Mesenteric fat pad (tissue), 1 donor: Measurements from ENCODE around the gene KIAA0319L. TPM values are rescaled to one million over a fixed set of nuclear protein-coding genes. Genes with fewer than 3 reads are reported as not detected.
"Not testable (repeated sequence)": the region's sequence is repeated elsewhere in the genome, so short reads cannot be mapped to it uniquely, and the experiment has no call there.

Experiments
- DNase-seq: peaks from one replicate; pipeline ENCODE4 v3.0.0-alpha.2; 2020; ENCODE audit warnings: low spot score
- total RNA-seq: library from RNA; stranded (reverse); fragmentation: NEBNext Ultra II Directional; extraction: Animal tissue kit (Norgen Biotek cat#: 25700); gene quantifications from one replicate; pipeline ENCODE4 v1.2.1, GENCODE V29; 2021
- donor health status: DM: yes; HTN: yes; CAD: no.

KIAA0319L gene
- total RNA-seq, 1 donor from 2014 or later, result 48.5 TPM

DNA sequence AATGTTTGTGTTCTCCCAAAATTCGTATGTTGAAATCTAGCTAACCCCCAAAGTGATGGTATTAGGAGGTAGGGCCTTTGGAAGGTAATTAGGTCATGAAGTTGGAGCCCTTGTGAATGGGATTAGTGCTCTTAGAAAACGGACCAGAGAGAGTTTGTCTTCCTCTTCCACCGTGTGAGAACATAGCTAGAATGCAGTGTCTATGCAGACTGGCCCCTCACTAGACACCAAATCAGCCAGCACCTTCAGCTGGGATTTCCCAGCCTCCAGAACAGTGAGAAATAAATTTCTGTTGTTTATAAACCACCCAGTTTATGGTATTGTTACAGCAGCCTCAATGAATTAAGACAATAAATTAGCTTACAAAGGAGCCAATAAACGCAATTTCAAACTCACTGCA, 58.0 kb downstream of the KIAA0319L start:
- DNase-seq, result no peak

DNA sequence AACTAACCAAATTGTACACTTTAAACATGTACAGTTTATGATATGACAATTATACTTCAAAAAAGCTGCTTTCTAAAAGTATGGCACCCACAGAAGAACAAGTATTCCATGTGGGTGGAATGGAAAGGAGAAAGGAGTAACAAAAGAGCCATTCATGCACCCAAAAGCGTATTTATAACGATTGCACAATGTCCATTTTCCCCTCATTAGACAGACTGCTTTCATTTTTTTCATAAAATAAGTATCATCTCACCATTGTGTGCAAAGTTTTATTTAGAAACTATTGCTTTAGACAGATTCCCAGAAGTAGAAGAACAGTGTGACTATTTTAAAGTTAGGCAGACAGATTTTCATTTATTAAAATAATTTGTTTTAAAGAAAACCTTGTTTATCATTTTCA, 59.6 kb downstream of the KIAA0319L start:
- no peak for DNase-seq

GRCh38 chr1:35490250-35490649, 67.0 kb downstream of the KIAA0319L start:
- no peak for DNase-seq

DNA sequence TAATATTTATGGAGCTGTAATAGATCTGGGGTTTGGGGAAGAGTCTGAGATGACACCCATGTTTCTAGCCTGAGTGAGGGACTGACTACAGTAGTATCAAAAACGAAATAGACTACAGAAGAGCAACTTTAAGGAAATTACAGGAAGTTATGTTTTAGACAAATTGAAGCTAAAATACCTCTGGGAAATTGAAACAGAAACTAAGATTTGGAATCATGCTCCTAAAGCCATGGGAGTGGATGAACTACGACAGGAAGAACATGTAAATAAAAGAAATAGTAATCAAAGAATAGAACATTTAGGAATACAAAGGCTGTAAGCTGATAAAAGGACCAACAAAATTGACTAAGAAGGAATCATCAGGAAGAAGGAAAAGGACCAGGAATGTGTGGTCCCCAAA, 68.9 kb downstream of the KIAA0319L start:
- no peak for DNase-seq

GRCh38 chr1:35486858-35487408, 70.3 kb downstream of the KIAA0319L start:
- DNase-seq, result no peak

DNA sequence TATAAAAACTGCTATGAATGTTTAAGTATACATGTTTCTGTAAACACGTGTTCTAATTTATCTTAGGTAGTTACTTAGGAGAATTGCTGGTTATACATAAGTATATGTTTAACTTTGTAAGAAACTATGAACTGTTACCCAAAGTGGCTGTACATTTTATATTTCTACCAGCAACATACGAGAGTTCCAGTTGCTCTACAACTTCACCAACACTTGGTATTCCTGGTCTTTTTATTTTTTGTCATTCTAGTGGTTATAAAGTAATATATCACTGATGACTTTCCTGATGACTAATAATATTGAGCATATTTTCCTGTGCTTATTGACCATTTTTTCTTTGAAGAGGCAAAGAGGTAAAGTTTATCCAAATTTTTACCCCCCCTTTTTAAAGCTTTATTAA, 76.0 kb downstream of the KIAA0319L start:
- DNase-seq, result no peak

DNA sequence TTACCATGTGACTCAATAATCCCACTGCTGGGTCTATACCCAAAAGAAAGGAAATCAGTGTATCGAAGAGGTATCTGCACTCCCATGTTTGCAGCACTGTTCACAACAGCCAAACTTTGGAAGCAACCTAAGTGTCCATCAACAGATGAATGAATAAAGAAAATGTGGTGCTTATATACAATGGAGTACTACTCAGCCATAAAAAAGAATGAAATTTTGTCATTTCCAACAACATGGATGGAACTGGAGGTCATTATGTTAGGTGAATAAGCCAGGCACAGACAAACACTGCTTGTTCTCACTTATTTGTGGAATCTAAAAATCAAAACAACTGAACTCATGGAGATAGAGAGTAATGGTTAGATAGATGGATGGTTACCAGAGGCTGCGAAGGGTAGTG, 79.3 kb downstream of the KIAA0319L start:
- no peak for DNase-seq

DNA sequence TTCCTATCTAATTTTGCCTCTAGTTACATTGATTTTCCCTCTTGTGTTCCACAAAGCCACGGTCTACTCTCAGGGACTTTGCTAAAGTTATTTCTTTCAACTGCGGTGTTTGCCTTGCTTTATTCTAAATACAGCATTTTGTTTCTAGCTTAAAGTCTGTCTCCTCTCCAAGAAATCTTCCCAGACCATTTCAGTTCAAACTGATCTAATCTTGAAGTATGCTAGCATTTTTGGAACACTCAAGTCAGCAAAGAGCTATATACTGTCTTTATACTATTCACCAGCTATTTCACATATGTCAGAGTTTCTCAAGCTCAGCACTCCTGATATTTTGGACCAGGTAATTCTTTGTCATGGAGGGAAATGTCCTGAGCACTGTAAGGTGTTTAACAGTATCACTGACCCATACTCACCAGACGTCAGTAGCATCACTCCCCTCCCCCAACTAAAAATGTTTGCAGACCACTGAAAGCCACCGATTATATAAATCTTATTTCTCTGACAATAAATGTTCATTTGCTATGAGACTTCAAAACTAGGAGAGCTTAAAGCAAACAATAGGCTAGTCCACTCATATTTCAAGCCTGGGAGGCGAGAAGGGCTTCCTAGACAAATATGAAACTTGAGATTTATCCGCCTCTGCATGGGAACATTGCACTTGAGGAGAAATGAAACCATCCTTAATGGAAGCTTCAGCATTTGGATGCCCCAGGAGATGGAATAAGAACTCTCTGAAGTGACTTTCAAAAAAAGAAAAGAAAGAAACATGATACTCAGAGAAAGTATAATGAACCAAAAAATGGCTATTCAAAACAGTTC, 81.1 kb downstream of the KIAA0319L start:
- DNase-seq, result no peak

DNA sequence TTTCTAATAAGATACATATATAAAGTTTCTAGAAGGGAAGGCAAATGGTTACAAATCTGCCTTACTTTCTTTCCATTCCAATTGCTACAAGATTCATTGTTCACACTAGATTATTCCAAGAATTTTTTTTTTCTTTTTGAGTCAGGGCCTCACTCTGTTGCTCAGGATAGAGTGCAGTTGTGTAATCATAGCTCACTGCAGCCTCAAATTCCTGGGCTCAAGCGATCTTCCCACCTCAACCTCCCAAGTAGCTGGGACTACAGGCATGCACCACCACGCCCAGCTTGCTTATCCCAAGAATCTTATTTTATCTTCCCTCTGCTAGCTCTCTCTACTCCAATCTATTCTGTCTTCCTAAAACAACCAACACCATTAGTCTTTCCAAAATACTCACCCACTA, 81.8 kb downstream of the KIAA0319L start:
- no peak for DNase-seq

DNA sequence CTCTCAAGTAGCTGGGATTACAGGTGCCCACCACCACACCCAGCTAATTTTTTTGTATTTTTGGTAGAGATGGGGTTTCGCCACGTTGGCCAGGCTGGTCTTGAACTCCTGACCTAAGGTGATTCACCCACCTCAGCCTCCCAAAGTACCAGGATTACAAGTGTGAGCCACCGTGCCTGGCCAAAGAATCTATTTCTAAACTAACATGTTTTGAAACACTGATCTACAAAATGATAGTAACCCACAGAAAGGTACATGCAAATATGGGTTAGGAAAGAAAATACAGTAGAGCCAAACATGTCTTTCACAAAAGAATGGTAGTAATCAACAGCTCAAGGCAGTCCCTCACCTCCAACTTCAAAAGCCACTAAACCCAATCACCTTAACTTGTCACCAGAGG, 84.0 kb downstream of the KIAA0319L start:
- not testable (repeated sequence) for DNase-seq

- DNase-seq, result no peak
Observed at GRCh38 chr1:35470977-35471613, 86.1 kb downstream of the KIAA0319L start.

DNA sequence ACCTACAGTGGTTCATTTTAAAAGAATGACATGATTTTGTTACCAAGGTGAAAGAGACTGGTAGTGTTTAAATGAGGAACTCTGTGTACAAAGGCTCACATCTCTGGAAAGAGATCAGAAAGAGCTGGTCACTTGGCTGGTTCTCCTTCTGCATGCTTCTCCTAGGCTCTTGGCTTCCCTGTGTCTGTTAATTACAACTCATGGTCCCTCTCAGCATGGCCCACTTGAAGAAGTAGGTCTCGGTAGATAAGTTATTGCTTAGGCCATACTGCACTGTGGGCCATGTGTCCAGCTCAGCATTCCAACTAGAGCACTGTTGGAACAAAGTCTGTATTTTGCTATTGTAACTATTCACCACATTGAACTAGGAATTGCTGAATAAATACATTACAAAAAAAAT, 91.1 kb downstream of the KIAA0319L start:
- no peak for DNase-seq

DNA sequence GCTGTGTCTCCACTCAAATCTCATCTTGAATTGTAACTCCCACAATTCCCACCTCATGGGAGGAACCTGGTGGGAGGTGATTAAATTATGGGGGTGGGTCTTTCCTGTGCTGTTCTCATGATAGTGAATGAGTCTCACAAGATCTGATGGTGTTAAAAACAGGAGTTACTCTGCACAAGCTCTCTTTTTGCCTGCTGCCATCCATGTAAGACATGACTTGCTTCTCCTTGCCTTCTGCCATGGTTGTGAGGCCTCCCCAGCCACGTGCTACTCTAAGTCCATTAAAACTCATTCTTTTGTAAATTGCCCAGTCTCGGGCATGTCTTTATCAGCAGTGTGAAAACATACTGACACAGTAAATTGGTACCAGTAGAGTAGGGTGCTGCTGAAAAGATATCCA, 93.5 kb downstream of the KIAA0319L start:
- not testable (repeated sequence) for DNase-seq

DNA sequence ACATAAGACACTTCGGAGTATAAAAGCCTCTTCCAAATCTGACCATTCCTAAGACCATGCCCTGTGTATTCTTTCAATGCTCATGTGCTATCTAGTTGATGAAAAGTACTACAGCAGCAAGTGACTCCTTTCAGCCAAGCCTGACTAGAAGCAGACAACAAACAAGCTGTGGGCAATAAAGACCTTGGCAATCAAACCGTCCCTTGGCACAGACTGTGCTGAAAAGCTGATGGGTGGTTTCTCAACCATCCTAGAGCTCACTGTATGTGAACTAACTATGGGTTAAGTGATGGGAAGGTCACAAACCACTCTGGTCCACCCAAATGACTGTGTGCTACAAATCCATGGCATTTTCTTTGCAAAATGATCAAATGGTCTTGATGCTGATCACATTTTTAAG, 94.0 kb downstream of the KIAA0319L start:
- no peak for DNase-seq

DNA sequence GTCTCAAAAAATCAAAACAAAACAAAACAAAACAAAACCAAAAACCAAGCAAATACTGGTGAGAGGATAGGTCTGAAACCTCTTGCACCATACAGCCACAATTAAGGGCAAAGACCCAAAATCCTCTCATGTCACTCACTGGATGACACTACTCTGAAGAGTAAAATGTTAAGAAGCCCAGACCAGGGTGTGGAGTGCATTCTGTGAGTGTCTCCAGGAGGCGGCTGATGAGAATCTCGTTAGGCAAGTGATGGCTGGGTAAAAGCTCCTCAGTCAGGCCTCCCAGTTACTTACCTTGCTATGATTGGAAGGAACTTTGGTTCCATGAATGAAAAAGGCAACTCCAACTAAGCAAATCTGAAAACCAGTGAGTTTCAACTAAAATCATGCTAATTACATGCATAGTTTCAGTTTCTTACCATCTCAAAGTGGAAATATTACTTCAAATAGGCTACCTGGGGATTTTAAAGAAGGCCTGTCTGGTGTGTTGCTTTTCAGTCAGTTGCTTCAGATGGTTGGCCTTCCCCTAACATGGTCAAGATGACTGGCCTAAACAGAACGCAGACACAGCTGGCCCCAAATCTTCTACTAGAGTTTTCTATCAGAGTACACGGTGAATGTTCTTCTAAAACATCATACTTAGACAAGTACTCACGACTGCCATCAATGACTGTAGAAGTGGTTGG, 95.1 kb downstream of the KIAA0319L start:
- no peak for DNase-seq

DNA sequence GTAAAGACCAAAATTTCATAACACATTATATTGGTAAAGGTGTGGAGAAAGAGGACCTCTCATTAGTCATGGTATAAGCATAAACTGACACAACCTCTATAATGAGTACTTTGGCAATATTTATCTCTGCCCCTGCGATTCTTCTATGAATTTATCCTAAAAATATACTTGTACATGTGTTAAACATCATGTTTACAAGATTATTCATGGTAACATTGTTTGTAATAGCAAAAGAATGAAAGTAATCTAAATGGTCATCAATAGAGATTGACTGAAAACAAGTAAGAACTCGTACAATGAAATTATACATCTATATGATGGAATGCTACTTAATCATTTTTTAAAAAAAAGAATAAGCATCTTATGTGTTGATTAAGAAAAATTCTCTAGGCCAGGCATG, 96.4 kb downstream of the KIAA0319L start:
- DNase-seq, result no peak

GRCh38 chr1:35454616-35455015, 102.6 kb downstream of the KIAA0319L start:
- no peak for DNase-seq

DNA sequence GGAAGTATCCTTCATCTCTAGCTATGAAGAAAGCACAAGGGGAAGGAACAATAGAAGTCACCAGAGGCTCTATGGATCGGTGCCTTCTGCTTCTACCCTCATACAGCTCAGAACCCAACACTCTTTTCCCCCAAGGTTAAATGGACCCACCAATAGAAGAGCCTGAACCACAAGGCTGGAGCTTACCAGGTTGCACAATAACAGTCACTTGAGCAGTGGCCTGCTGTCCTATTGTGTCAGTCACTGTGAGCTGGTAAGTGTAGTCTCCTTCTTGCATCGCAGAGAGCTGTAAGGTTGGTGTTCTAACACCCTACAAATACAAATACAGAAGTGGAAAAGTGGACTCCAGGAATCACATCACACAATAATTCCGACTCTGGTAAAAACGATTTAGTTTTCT, 103.0 kb downstream of the KIAA0319L start:
- no peak for DNase-seq

DNA sequence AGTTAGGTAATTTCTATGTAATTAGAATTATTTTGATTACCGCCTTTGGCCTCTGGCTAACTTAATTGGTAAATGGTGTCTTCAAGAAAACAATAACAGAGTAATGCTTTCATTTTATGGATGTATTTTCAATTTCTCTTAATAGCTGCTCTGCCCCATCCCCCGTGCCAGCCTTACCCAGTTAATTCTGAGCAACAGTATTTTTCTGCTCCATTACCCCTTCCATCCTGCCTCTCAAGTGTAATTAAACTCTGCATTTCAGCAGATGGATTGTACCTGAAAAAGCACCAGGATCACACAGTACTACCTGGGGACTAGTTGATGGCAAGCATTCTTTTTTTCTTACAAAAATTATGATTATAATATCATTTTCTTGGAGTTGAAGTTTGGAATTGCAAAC, 104.2 kb downstream of the KIAA0319L start:
- no peak for DNase-seq

GRCh38 chr1:35452106-35452774, 105.0 kb downstream of the KIAA0319L start:
- DNase-seq, result no peak

DNA sequence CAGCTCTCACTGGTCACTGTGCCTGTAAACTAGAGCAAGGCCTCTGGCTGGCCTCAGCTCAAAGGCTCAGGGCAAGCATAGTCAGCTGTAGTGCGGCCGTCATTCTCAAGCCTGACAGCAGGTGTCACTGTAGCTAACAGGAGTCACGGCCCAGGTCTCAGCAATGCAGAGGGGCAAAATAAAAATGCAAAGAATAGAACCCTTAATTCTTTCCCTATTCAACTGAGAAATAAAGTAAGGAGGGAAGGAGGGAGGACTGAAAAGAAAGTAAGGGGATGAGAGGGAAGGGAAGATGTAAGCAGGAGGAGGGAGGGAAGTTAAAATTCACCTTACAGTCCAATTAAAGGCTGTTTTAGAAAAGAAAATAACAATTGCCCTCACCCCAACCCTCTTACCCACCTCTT, 106.1 kb downstream of the KIAA0319L start:
- no peak for DNase-seq
